GM12878 (cell line): Measurements from ENCODE around the gene BORCS5. TPM values are rescaled to one million over a fixed set of nuclear protein-coding genes. Genes with fewer than 3 reads are reported as not detected.

ENCODE experiments used
- ATAC-seq: fragments of 200-7000 bp; cut with Tn5 transposase; 3 replicates; pipeline ENCODE4 v1.9.1; 2020; ENCODE audit warnings: mild to moderate bottlenecking, moderate library complexity
- BruUV-seq: library from RNA; stranded (reverse); fragments of 400-500 nt; replicated peaks from 2 replicates; lab custom pipeline; 2021; lab: Mats Ljungman, UMichigan
- CTCF ChIA-PET: fragments of 300-600 bp; sonication (Branson Sonifier 250); formaldehyde crosslinking; extraction: SDS; loops from one replicate; lab custom pipeline; 2021; ENCODE audit warnings: inconsistent platforms; lab: Yijun Ruan, JAX
- POLR2A ChIA-PET: fragments of 350-600 bp; formaldehyde crosslinking; extraction: SDS; loops from one replicate; lab custom pipeline; 2021; ENCODE audit warnings: inconsistent platforms; lab: Charles Lee
- RAD21 ChIA-PET: fragments of 300-600 bp; sonication (Branson Sonifier 250); formaldehyde crosslinking; loops from one replicate; lab custom pipeline; 2023; ENCODE audit warnings: antibody characterized with exemption; ENCODE audit not compliant: unreplicated experiment; lab: Charles Lee
- SMC1A ChIA-PET: fragments of 300-600 bp; sonication (Branson Sonifier 250); formaldehyde crosslinking; loops from one replicate; lab custom pipeline; 2023; ENCODE audit not compliant: unreplicated experiment, uncharacterized antibody; lab: Charles Lee
- DNase-seq: peaks from one replicate; pipeline ENCODE4 v3.0.0-alpha.2; 2011; ENCODE audit warnings: low read depth, low spot score
- FAIRE-seq: peaks from 3 replicates; lab custom pipeline; 2011; peaks lifted over from hg19 to GRCh38; lab: Jason Lieb, UNC
- H2AFZ ChIP-seq: 2 replicates; pipeline ENCODE4 v1.6.0; 2011; ENCODE audit warnings: low read depth, low read length, control low read depth; ENCODE audit not compliant: control insufficient read depth
- H3K27ac ChIP-seq: 2 replicates; pipeline ENCODE4 v1.5.1; 2011; ENCODE audit warnings: control low read depth; ENCODE audit not compliant: control insufficient read depth, insufficient read depth
- H3K27me3 ChIP-seq, 2 experiments: replicated peaks in 1 of 2; 2 replicates each; pipeline versions ENCODE4 v1.6.0 to v1.6.1; 2011; ENCODE audit warnings: low read length in 1 of 2; ENCODE audit not compliant: control insufficient read depth in 2 of 2, insufficient read depth in 2 of 2
- H3K36me3 ChIP-seq, 2 experiments: 2 replicates each; pipeline ENCODE4 v1.5.1; 2011; ENCODE audit warnings: low read length in 1 of 2; ENCODE audit not compliant: control insufficient read depth in 2 of 2, insufficient read depth in 2 of 2
- H3K4me1 ChIP-seq: 2 replicates; pipeline ENCODE4 v1.6.1; 2011; ENCODE audit warnings: mild to moderate bottlenecking, low read length, moderate library complexity, mixed read lengths; ENCODE audit not compliant: control insufficient read depth, insufficient read depth
- H3K4me2 ChIP-seq: 2 replicates; pipeline ENCODE4 v1.6.0; 2011; ENCODE audit warnings: control low read depth; ENCODE audit not compliant: control insufficient read depth, insufficient read depth
- H3K4me3 ChIP-seq: fragments of 200-600 bp; sonication (generic); 2 replicates; pipeline ENCODE4 v1.5.1; 2016
- H3K79me2 ChIP-seq: 2 replicates; pipeline ENCODE4 v1.6.0; 2011; ENCODE audit warnings: low read length; ENCODE audit not compliant: control insufficient read depth, insufficient read depth
- H3K9ac ChIP-seq: 2 replicates; pipeline ENCODE4 v1.8.0; 2011; ENCODE audit warnings: low read length, control low read depth, mixed read lengths; ENCODE audit not compliant: control insufficient read depth, insufficient read depth
- H3K9me3 ChIP-seq: replicated peaks from 3 replicates; pipeline ENCODE4 v1.5.1; 2011; ENCODE audit warnings: mild to moderate bottlenecking, low read length; ENCODE audit not compliant: control insufficient read depth, insufficient read depth
- H4K20me1 ChIP-seq: 2 replicates; pipeline ENCODE4 v1.6.0; 2011; ENCODE audit not compliant: control insufficient read depth, insufficient read depth
- CUX1 ChIP-seq: IDR thresholded peaks from 2 replicates; pipeline ENCODE4 v1.6.1; 2012; ENCODE audit warnings: improper control_type of control experiment, low read depth, low read length; ENCODE audit not compliant: insufficient replicate concordance
- EED ChIP-seq: sonication (generic); IDR thresholded peaks from 2 replicates; pipeline ENCODE4 v1.6.1; 2016; ENCODE audit warnings: antibody characterized with exemption, low read depth
- JUND ChIP-seq: IDR thresholded peaks from 2 replicates; pipeline ENCODE4 v1.6.1; 2012; ENCODE audit warnings: low read depth, mild to moderate bottlenecking, low read length, improper control_type of control experiment, moderate library complexity
- KLF5 ChIP-seq: fragments of 450-650 bp; IDR thresholded peaks from 2 replicates; pipeline ENCODE4 v1.6.1; 2014; ENCODE audit warnings: mild to moderate bottlenecking; ENCODE audit not compliant: partially characterized antibody
- POLR2AphosphoS5 ChIP-seq: IDR thresholded peaks from 2 replicates; pipeline ENCODE4 v1.6.1; 2011; ENCODE audit warnings: mild to moderate bottlenecking, low read length, inconsistent platforms
- RAD21 ChIP-seq: IDR thresholded peaks from 2 replicates; pipeline ENCODE4 v1.6.1; 2011; ENCODE audit warnings: mild to moderate bottlenecking, low read depth, low read length, moderate library complexity; ENCODE audit not compliant: insufficient read depth
- RCOR1 ChIP-seq: conservative IDR thresholded peaks from 2 replicates; pipeline ENCODE4 v1.6.1; 2012; ENCODE audit warnings: low read depth, low read length, improper control_type of control experiment
- SMAD1 ChIP-seq: fragments of 450-650 bp; IDR thresholded peaks from 2 replicates; pipeline ENCODE4 v1.6.1; 2018; ENCODE audit warnings: mild to moderate bottlenecking, low read depth; ENCODE audit not compliant: partially characterized antibody
- STAT3 ChIP-seq: IDR thresholded peaks from 2 replicates; pipeline ENCODE4 v1.6.1; 2011; ENCODE audit warnings: low read depth, low read length, improper control_type of control experiment
- TAF1 ChIP-seq: IDR thresholded peaks from 2 replicates; pipeline ENCODE4 v1.6.1; 2011; ENCODE audit warnings: mild to moderate bottlenecking, low read depth, low read length, borderline replicate concordance
- ZSCAN29 ChIP-seq: fragments of 450-650 bp; IDR thresholded peaks from 2 replicates; pipeline ENCODE4 v1.6.1; 2017; ENCODE audit warnings: mild to moderate bottlenecking, moderate library complexity
- ZZZ3 ChIP-seq: IDR thresholded peaks from 2 replicates; pipeline ENCODE4 v1.6.1; 2011; ENCODE audit warnings: low read depth; ENCODE audit not compliant: control insufficient read depth, insufficient read length
- WGBS: methylation state at CpG from one replicate; pipeline ENCODE4 v1.1.6; 2016; ENCODE audit warnings: low lambda C conversion rate; ENCODE audit not compliant: insufficient replicate concordance, insufficient coverage; ENCODE audit errors: missing lambda C conversion rate; 5-methylcytosine and 5-hydroxymethylcytosine counted together
- in situ Hi-C: fragments of 300-500 bp; cut with MboI; formaldehyde crosslinking; loops from 9 replicates; pipeline ENCODE4 v1.14.3; 2018; ENCODE audit warnings: mixed read lengths
- intact Hi-C: fragments of 100-400 bp; cut with micrococcal nuclease; formaldehyde crosslinking; loops from one replicate; pipeline ENCODE4 v1.14.2; 2022; ENCODE audit not compliant: unreplicated experiment
- polyA plus RNA-seq, 11 experiments: library from polyadenylated mRNA; depleted of rRNA in 4 of 11; unstranded in 6 of 11; stranded (reverse) in 5 of 11; fragments of >200 nt; fragmentation: Nextera tagmentation in 4 of 11; fragmentation: Illumina TruSeq in 1 of 11; extraction: Ambion mirVana in 4 of 11; extraction: Trizol in 1 of 11; gene quantifications; 1 replicate in 1 of 11; 2 replicates in 10 of 11; pipeline versions ENCODE4 v1.2.1 to v1.2.3, GENCODE V29; 2011 to 2016; ENCODE audit warnings: inconsistent platforms in 2 of 11, missing spikeins in 2 of 11, low read depth in 1 of 11
- total RNA-seq, 4 experiments: library from RNA; depleted of rRNA in 3 of 4; stranded (reverse); fragments of >200 nt in 3 of 4; fragmentation: Illumina TruSeq in 1 of 4; extraction: Trizol in 1 of 4; gene quantifications; 2 replicates each; pipeline versions ENCODE4 v1.2.1 to v1.2.3, GENCODE V29; 2013 to 2021
- TF ChIP-seq, protein P1 (sequence below): IDR thresholded peaks from 2 replicates; pipeline ENCODE4 v1.6.1; 2011; ENCODE audit warnings: borderline replicate concordance, low read depth, mild to moderate bottlenecking, moderate library complexity, low read length; ENCODE audit not compliant: insufficient read depth, poor library complexity, severe bottlenecking
- TF ChIP-seq, protein P2 (sequence below): fragments of 450-650 bp; formaldehyde crosslinking; IDR thresholded peaks from 2 replicates; pipeline ENCODE4 v1.5.0; 2022; ENCODE audit warnings: mild to moderate bottlenecking, missing genetic modification characterization

The BORCS5 gene
- total and polyA plus RNA-seq, 10 of the 15 experiments (the other 5 are each of a cell fraction or from before 2014, with no cell fraction given) = 1.4 to 39.7 (median 16.1) TPM

- Histone ChIP-seq H3K9ac (no peak overlapping the region), H3K4me2 (no peak overlapping the region), H3K79me2 (peaks cover 6% of the 10 kb centered on the region), H3K36me3 (peaks cover 15 to 22% of the 10 kb centered on the region in 2 experiments), H4K20me1 (no peaks in the 10 kb centered on the region), H2AFZ (no peak overlapping the region), H3K27me3 (no peaks in the 10 kb centered on the region), H3K27ac (no peak overlapping the region), H3K4me1 (peaks cover 24% of the 10 kb centered on the region), H3K4me3 (no peak overlapping the region), H3K9me3 (no peaks in the 10 kb centered on the region; the same call in 2 of the 3 replicates)
- no TSS peak for BruUV-seq
- CTCF ChIA-PET = interaction anchor here (0.7 to 7.1 kb wide), 11 partner anchors 12 to 264 kb away, joined by 3 to 47 read pairs (median 4); no protein-coding TSS in a partner anchor
- intact Hi-C loops = no loop called here
- POLR2A ChIA-PET = interaction anchor here (0.7 to 2.0 kb wide), 6 partner anchors 19 to 115 kb away, joined by 3 to 9 read pairs (median 5); partner anchors contain the start of genes BORCS5 and DUSP16
- ATAC-seq = no peak
- RAD21 ChIA-PET = interaction anchor here (0.6 to 6.2 kb wide), 18 partner anchors 10 to 264 kb away, joined by 3 to 68 read pairs (median 8); no protein-coding TSS in a partner anchor
- WGBS = 99% methylated on average over 4 of the region's 4 CpGs
- no peak for FAIRE-seq
- in situ Hi-C loops = no loop called here
- SMC1A ChIA-PET = interaction anchor here (0.6 to 4.9 kb wide), 29 partner anchors 8 to 264 kb away, joined by 3 to 75 read pairs (median 5); partner anchors contain the start of gene DUSP16
- no peak for DNase-seq
- TF ChIP-seq TAF1 (no peak), SMAD1 (no peak), RAD21 (no peak), STAT3 (no peak), CUX1 (no peak), JUND (no peak), EED (no peak), ZSCAN29 (no peak), KLF5 (no peak), ZZZ3 (no peak), RCOR1 (no peak), POLR2AphosphoS5 (no peak)
- TF ChIP-seq, protein P1, sequence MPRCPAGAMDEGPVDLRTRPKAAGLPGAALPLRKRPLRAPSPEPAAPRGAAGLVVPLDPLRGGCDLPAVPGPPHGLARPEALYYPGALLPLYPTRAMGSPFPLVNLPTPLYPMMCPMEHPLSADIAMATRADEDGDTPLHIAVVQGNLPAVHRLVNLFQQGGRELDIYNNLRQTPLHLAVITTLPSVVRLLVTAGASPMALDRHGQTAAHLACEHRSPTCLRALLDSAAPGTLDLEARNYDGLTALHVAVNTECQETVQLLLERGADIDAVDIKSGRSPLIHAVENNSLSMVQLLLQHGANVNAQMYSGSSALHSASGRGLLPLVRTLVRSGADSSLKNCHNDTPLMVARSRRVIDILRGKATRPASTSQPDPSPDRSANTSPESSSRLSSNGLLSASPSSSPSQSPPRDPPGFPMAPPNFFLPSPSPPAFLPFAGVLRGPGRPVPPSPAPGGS = no peak
- TF ChIP-seq, protein P2, sequence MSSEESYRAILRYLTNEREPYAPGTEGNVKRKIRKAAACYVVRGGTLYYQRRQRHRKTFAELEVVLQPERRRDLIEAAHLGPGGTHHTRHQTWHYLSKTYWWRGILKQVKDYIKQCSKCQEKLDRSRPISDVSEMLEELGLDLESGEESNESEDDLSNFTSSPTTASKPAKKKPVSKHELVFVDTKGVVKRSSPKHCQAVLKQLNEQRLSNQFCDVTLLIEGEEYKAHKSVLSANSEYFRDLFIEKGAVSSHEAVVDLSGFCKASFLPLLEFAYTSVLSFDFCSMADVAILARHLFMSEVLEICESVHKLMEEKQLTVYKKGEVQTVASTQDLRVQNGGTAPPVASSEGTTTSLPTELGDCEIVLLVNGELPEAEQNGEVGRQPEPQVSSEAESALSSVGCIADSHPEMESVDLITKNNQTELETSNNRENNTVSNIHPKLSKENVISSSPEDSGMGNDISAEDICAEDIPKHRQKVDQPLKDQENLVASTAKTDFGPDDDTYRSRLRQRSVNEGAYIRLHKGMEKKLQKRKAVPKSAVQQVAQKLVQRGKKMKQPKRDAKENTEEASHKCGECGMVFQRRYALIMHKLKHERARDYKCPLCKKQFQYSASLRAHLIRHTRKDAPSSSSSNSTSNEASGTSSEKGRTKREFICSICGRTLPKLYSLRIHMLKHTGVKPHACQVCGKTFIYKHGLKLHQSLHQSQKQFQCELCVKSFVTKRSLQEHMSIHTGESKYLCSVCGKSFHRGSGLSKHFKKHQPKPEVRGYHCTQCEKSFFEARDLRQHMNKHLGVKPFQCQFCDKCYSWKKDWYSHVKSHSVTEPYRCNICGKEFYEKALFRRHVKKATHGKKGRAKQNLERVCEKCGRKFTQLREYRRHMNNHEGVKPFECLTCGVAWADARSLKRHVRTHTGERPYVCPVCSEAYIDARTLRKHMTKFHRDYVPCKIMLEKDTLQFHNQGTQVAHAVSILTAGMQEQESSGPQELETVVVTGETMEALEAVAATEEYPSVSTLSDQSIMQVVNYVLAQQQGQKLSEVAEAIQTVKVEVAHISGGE (CRISPR knock-in tag) = no peak
Measured at GRCh38 chr12:12473223-12473622, 116.3 kb downstream of the BORCS5 start.
